ENCODE measurements around the gene ADGRG3.

- no peak for TF ChIP-seq CTCF (IDR thresholded peaks at IDR 0.05; ENCODE audit: insufficient read depth, low read length, poor library complexity, severe bottlenecking)
- no peak for TF ChIP-seq EZH2phosphoT487 (conservative IDR thresholded peaks at IDR 0.05; ENCODE audit: low read length)
Measured at GRCh38 chr16:57679767-57680482, 11.8 kb downstream of the ADGRG3 start.

All from SU-DHL-6 (cell line).